ENCODE data around the gene ABCC6.

Gene ABCC6

GRCh38 chr16:16175296-16175695, 48.0 kb downstream of the ABCC6 start:
- TF ChIP-seq CTCF (IDR thresholded peaks at IDR 0.05), result no peak
- no peaks in the 10 kb centered on the region for H3K4me1 ChIP-seq
- no peaks in the 10 kb centered on the region for H3K79me2 ChIP-seq
- H3K9me3 ChIP-seq (ENCODE audit: control insufficient read depth, low read length), result no peaks in the 10 kb centered on the region
- H3K27me3 ChIP-seq (ENCODE audit: control insufficient read depth, insufficient read depth, low read length), result no peaks in the 10 kb centered on the region
- H3K4me2 ChIP-seq (ENCODE audit: low read length), result no peak overlapping the region
- no peak overlapping the region for H2AFZ ChIP-seq
- H3K36me3 ChIP-seq (ENCODE audit: control insufficient read depth, insufficient read depth, low read length), result no peaks in the 10 kb centered on the region
- no peak overlapping the region for H3K4me3 ChIP-seq (ENCODE audit: low read depth, low read length)
- no peak overlapping the region for H3K27ac ChIP-seq
- no peak overlapping the region for H3K9ac ChIP-seq

DNA sequence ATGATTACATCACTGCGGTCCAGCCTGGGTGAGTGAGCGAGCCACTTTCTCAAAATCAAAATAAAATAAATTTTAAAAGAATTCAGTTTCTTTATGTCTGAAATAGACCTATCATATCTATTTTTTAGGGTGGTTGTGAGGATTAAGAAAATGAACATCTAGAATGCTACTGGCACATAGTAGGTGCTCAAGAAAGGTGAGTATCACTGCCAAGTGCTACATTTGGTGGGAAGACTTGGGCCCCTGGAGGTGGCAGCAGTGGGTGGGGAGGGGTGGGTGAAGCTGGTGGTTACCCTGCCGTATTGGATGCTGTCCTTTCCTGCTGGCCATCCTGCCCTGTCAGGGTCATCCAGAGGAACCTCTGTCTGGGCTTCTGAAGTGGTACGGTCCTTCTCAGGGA, 50.3 kb downstream of the ABCC6 start:
- no peaks in the 10 kb centered on the region for H3K9me3 ChIP-seq (ENCODE audit: control insufficient read depth, low read length)
- H3K4me1 ChIP-seq, result no peaks in the 10 kb centered on the region
- H3K36me3 ChIP-seq (ENCODE audit: control insufficient read depth, insufficient read depth, low read length), result no peaks in the 10 kb centered on the region
- no peaks in the 10 kb centered on the region for H3K79me2 ChIP-seq
- H3K27ac ChIP-seq, result no peak overlapping the region
- H3K4me2 ChIP-seq (ENCODE audit: low read length), result no peak overlapping the region
- no peak for TF ChIP-seq CTCF (IDR thresholded peaks at IDR 0.05)
- no peaks in the 10 kb centered on the region for H3K27me3 ChIP-seq (ENCODE audit: control insufficient read depth, insufficient read depth, low read length)
- no peak overlapping the region for H3K4me3 ChIP-seq (ENCODE audit: low read depth, low read length)
- no peak overlapping the region for H3K9ac ChIP-seq
- H2AFZ ChIP-seq, result no peak overlapping the region

DNA sequence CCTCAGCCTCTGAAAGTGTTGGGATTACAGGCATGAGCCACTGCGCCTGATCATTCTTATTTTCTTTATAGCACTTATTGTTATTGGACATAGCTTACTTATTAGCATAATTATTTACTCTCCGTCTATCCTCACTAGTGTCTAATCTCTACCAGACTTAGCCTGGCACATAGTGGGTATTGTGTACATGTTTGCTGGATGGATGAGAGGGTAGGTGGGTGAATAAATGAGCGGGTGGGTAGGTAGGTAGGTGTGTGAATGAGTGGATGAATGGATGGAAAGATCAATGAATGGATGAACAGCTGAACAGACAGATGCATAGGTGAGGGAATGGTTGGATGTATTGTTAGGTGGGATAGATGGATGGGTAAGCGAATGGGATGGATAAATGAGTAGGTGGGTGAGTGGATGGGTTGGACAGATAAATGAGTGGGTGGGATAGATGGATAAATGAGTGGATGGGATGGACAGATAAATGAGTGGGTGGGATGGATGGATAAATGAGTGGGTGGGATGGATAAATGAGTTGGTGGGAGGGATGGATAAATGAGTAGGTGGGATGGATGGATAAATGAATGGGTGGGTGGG, 51.9 kb downstream of the ABCC6 start:
- Histone ChIP-seq H2AFZ (no peak overlapping the region), H3K27me3 (ENCODE audit: control insufficient read depth, insufficient read depth, low read length) (no peaks in the 10 kb centered on the region), H3K27ac (no peak overlapping the region), H3K4me1 (no peaks in the 10 kb centered on the region), H3K9me3 (ENCODE audit: control insufficient read depth, low read length) (no peaks in the 10 kb centered on the region), H3K79me2 (no peaks in the 10 kb centered on the region), H3K36me3 (ENCODE audit: control insufficient read depth, insufficient read depth, low read length) (no peaks in the 10 kb centered on the region), H3K9ac (no peak overlapping the region), H3K4me2 (ENCODE audit: low read length) (no peak overlapping the region), H3K4me3 (ENCODE audit: low read depth, low read length) (no peak overlapping the region)
- TF ChIP-seq CTCF (IDR thresholded peaks at IDR 0.05), result no peak

GRCh38 chr16:16169615-16170014, 53.7 kb downstream of the ABCC6 start:
- no peaks in the 10 kb centered on the region for H3K9me3 ChIP-seq (ENCODE audit: control insufficient read depth, low read length)
- H3K9ac ChIP-seq, result no peak overlapping the region
- H3K4me3 ChIP-seq (ENCODE audit: low read depth, low read length), result no peak overlapping the region
- H3K4me2 ChIP-seq (ENCODE audit: low read length), result no peak overlapping the region
- H3K36me3 ChIP-seq (ENCODE audit: control insufficient read depth, insufficient read depth, low read length), result no peaks in the 10 kb centered on the region
- no peaks in the 10 kb centered on the region for H3K4me1 ChIP-seq
- H3K79me2 ChIP-seq, result no peaks in the 10 kb centered on the region
- TF ChIP-seq CTCF (IDR thresholded peaks at IDR 0.05), result no peak
- no peaks in the 10 kb centered on the region for H3K27me3 ChIP-seq (ENCODE audit: control insufficient read depth, insufficient read depth, low read length)
- H2AFZ ChIP-seq, result no peak overlapping the region
- H3K27ac ChIP-seq, result no peak overlapping the region

GRCh38 chr16:16168431-16168830, 54.9 kb downstream of the ABCC6 start:
- Histone ChIP-seq H3K9ac (no peak overlapping the region), H3K79me2 (no peaks in the 10 kb centered on the region), H3K9me3 (ENCODE audit: control insufficient read depth, low read length) (no peaks in the 10 kb centered on the region), H3K27ac (no peak overlapping the region), H2AFZ (no peak overlapping the region), H3K27me3 (ENCODE audit: control insufficient read depth, insufficient read depth, low read length) (no peaks in the 10 kb centered on the region), H3K4me1 (no peaks in the 10 kb centered on the region), H3K36me3 (ENCODE audit: control insufficient read depth, insufficient read depth, low read length) (no peaks in the 10 kb centered on the region), H3K4me2 (ENCODE audit: low read length) (no peak overlapping the region), H3K4me3 (ENCODE audit: low read depth, low read length) (no peak overlapping the region)
- no peak for TF ChIP-seq CTCF (IDR thresholded peaks at IDR 0.05)
